A375 (cell line): ENCODE data around the gene MLH1. TPM values are rescaled to one million over a fixed set of nuclear protein-coding genes. Genes with fewer than 3 reads are reported as not detected.

Experiments used
- small RNA-seq: library from RNA; depleted of rRNA; stranded (forward); fragments of <200 nt; gene quantifications from one replicate; pipeline ENCODE3, GENCODE V24; 2014
- total RNA-seq: library from RNA; depleted of rRNA; stranded (reverse); fragments of >200 nt; shearing (Covaris generic); gene quantifications from 2 replicates; pipeline ENCODE4 v1.2.3, GENCODE V29; 2014; rRNA removed

MLH1 gene
- total RNA-seq, result 81.3 and 99.4 TPM in 2 replicates

GRCh38 chr3:36993326-36994283 lies at the start of gene MLH1:
Gene MLH1 (plus strand): TSS chr3:36993518. CDS start chr3:36993548, 30 bp downstream.

GRCh38 chr3:36944641-36945270 lies 48.6 kb upstream of the MLH1 start, which contains the start of gene TRANK1:
Gene TRANK1 (minus strand): TSS chr3:36945054. CDS start chr3:36944809, 245 bp downstream.

GRCh38 chr3:36992806-36993325 lies 452 bp upstream of the MLH1 start, which contains the start of gene EPM2AIP1:
Gene EPM2AIP1 (minus strand): TSS chr3:36993131. CDS start chr3:36993077, 54 bp downstream.

Small RNA genes lying within 50 kb of the gene (small RNA-seq; reads per million reads assigned to genes)
- gene RF00019, result not detected
- gene RNU6ATAC4P, result not detected

Other genes with a start within 250 kb of the MLH1 start
- gene DCLK3, start 229.0 kb upstream of the MLH1 start, total RNA-seq, result not detected in 2 replicates
- 1.9 and 4.4 TPM in 2 replicates for gene TRANK1, start 48.5 kb upstream of the MLH1 start, total RNA-seq
- 13.0 and 17.2 TPM in 2 replicates for gene EPM2AIP1, start 387 bp upstream of the MLH1 start, total RNA-seq
- 70.2 and 74.0 TPM in 2 replicates for gene LRRFIP2, start 181.1 kb downstream of the MLH1 start, total RNA-seq
- gene GOLGA4, start 249.8 kb downstream of the MLH1 start, total RNA-seq, result 51.4 and 56.2 TPM in 2 replicates